ENCODE data around the gene OGFOD3. TPM values are rescaled to one million over a fixed set of nuclear protein-coding genes. Genes with fewer than 3 reads are reported as not detected.

Gene OGFOD3
- total RNA-seq, 2 donors from 2014 or later: 26.4 to 32.4 TPM

- H3K27me3 ChIP-seq: no peaks in the 10 kb centered on the region
- peaks cover 7% of the 10 kb centered on the region for H3K36me3 ChIP-seq
- H3K27ac ChIP-seq: no peak overlapping the region
- no peak for DNase-seq (ENCODE audit: low spot score)
- no peaks in the 10 kb centered on the region for H3K9me3 ChIP-seq
- TF ChIP-seq CTCF (IDR thresholded peaks at IDR 0.05): no peak
- no peak overlapping the region for H3K4me3 ChIP-seq
- peaks cover 0 to 6% of the 10 kb centered on the region in 2 donors for H3K4me1 ChIP-seq
Measured at GRCh38 chr17:82437325-82437668, 18.9 kb upstream of the OGFOD3 start.

- TF ChIP-seq CTCF (IDR thresholded peaks at IDR 0.05): no peak
- H3K36me3 ChIP-seq: peaks cover 7% of the 10 kb centered on the region
Measured at GRCh38 chr17:82436601-82437324, 18.4 kb upstream of the OGFOD3 start.

GRCh38 chr17:82435601-82436583 lies 17.5 kb upstream of the OGFOD3 start:
- Histone ChIP-seq H3K4me3 (no peak overlapping the region), H3K36me3 (peaks cover 7% of the 10 kb centered on the region), H3K27me3 (no peaks in the 10 kb centered on the region), H3K4me1 (peaks cover 0 to 2% of the 10 kb centered on the region in 2 donors), H3K27ac (no peak overlapping the region), H3K9me3 (no peaks in the 10 kb centered on the region)
- no peak for TF ChIP-seq CTCF (IDR thresholded peaks at IDR 0.05)
- no peak for DNase-seq (ENCODE audit: low spot score)

More at GRCh38 chr17:82436601-82437324, 18.4 kb upstream of the OGFOD3 start:
- Histone ChIP-seq H3K9me3 (no peaks in the 10 kb centered on the region), H3K27ac (no peak overlapping the region), H3K4me1 (peaks cover 0 to 6% of the 10 kb centered on the region in 2 donors), H3K4me3 (no peak overlapping the region), H3K27me3 (no peaks in the 10 kb centered on the region)
- no peak for DNase-seq (ENCODE audit: low spot score)

GRCh38 chr17:82435103-82435502 lies 16.7 kb upstream of the OGFOD3 start:
- H3K27ac ChIP-seq: no peak overlapping the region
- H3K4me3 ChIP-seq: no peak overlapping the region
- no peaks in the 10 kb centered on the region for H3K27me3 ChIP-seq
- TF ChIP-seq CTCF (IDR thresholded peaks at IDR 0.05): no peak
- H3K9me3 ChIP-seq: no peaks in the 10 kb centered on the region
- H3K36me3 ChIP-seq: peaks cover 7% of the 10 kb centered on the region
- H3K4me1 ChIP-seq: no peaks in the 10 kb centered on the region
- DNase-seq (ENCODE audit: low spot score): no peak

- Histone ChIP-seq H3K9me3 (no peaks in the 10 kb centered on the region), H3K27me3 (no peaks in the 10 kb centered on the region), H3K27ac (no peak overlapping the region), H3K4me3 (no peak overlapping the region), H3K4me1 (no peaks in the 10 kb centered on the region), H3K36me3 (peaks cover 7% of the 10 kb centered on the region)
- no peak for DNase-seq (ENCODE audit: low spot score)
- no peak for TF ChIP-seq CTCF (IDR thresholded peaks at IDR 0.05)
Measured at GRCh38 chr17:82434216-82434565, 15.8 kb upstream of the OGFOD3 start.
